Activated CD8-positive, alpha-beta memory T cell treated with anti-CD3 and anti-CD28 coated beads for 48 hours (primary cell): Measurements from ENCODE around the gene YY1AP1.
A peak's percentile ranks its signal among the peaks of the same experiment; 100 is the strongest.
"Not testable (repeated sequence)": the region's sequence is repeated elsewhere in the genome, so short reads cannot be mapped to it uniquely, and the experiment has no call there.

Experiments used
- DNase-seq, 3 experiments: peaks; one replicate each; pipeline ENCODE4 v3.0.0-alpha.2; 2020; ENCODE audit warnings: low read depth in 2 of 3, low spot score in 2 of 3

YY1AP1 gene, protein sequence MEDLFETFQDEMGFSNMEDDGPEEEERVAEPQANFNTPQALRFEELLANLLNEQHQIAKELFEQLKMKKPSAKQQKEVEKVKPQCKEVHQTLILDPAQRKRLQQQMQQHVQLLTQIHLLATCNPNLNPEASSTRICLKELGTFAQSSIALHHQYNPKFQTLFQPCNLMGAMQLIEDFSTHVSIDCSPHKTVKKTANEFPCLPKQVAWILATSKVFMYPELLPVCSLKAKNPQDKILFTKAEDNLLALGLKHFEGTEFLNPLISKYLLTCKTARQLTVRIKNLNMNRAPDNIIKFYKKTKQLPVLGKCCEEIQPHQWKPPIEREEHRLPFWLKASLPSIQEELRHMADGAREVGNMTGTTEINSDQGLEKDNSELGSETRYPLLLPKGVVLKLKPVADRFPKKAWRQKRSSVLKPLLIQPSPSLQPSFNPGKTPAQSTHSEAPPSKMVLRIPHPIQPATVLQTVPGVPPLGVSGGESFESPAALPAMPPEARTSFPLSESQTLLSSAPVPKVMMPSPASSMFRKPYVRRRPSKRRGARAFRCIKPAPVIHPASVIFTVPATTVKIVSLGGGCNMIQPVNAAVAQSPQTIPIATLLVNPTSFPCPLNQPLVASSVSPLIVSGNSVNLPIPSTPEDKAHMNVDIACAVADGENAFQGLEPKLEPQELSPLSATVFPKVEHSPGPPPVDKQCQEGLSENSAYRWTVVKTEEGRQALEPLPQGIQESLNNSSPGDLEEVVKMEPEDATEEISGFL

DNA sequence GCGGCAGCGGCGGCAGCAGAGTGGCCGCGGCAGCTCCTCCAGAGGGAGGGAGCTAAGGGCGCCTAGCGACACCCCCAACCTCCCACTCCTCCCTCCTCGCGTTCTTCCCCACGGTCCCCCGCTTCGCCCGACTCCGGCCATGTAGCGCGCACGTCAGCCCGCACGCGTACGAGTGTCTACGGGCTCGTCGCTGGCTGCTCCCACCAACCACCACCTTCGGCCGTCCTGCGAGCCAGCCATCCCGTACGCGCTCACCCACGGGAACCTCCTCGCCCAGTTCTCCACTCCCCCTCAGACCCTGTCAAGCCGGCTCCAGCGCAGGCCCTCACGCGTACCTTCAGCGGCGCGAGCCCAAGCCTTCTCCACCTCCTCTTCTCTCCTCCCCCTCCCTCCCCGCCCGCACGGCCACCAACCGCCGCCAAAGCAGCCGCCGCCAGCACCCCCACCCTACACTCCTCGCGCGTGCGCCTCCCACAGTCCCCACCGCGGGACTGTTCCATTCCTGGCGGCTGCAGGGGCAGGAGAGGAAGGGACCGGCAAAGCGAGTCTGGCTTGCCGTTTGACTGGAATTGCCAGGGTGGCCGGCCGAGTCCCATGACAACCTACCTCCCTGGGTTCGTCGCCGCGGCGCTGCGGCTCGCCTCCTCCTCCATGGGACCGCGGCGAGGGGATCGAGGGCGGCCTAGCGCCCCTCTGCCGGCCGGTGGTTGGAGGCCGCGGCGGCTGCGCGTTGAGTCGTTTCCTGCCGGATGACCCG lies at the start of gene YY1AP1:
TSS of gene YY1AP1 (minus strand) at position 451 of the 757 bp plus-strand sequence. CDS start 8,338 bp downstream, outside the sequence.
- DNase-seq: peak; percentile 82 to 93 (median 84)

DNA sequence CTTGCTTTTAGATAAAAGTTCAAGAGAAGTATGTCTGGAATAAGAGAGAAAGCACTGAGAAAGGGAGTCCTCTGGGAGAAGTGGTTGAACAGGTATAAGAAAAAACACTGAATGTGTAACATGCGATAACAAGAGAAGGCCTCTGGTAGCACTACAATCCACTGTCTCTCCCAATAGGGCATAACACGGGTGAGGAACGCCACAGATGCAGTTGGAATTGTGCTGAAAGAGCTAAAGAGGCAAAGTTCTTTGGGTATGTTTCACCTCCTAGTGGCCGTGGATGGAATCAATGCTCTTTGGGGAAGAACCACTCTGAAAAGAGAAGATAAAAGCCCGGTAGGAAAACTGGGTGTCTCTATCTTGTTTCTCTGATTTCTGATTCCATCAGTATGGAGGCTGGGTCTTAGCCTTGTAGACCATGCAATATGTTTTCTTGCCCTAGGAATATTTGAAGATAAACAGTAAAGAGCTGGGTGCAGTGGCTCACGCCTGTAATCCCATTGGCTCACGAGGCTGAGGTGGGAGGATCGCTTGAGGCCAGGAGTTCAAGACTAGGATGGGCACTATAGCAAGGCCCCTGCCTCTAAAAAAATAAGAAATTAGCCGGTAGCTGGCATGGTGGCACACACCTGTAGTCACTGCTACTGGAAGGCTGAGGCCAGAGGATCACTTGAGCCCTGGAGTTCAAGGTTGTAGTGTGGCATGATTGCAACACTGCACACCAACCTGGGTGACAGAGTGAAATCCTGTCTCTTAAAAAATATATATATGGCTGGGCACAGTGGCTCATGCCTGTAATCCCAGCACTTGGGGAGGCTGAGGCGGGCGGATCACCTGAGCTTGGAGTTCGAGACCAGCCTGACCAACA lies 40.7 kb upstream of the YY1AP1 start:
- DNase-seq: no peak

DNA sequence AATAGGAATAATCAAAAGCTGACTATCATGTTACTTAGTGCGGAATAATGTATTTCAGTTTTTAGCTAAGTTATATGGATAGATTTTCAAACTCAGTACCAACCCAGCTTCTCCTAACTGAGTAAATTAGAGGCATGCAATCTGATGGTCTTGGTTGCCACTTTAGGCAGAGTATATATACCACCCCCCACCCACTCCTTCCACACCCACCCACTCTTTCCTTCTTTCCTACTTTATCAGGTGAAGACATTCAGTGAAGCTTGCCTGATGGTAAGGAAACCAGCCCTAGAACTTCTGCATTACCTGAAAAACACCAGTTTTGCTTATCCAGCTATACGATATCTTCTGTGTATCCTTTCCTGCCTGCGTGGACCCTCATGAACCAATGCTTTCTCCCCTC lies 36.6 kb upstream of the YY1AP1 start:
- DNase-seq: no peak

DNA sequence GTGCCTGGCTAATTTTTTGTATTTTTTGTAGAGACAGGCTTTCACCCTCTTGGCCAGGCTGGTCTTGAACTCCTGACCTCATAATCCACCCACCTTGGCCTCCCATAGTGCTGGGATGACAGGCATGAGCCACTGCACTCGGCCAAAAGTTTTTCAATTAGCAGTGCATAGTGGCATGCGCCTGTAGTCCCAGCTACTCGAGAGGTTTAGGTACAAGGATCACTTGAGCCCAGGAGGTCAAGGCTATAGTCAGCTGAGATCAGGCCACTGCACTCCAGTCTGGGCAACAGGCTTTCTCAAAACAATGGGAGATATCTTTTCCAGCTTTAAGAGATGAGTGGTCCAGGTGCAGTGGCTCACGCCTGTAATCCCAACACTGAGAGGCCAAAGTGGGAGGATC lies 31.1 kb upstream of the YY1AP1 start:
- DNase-seq: no peak

DNA sequence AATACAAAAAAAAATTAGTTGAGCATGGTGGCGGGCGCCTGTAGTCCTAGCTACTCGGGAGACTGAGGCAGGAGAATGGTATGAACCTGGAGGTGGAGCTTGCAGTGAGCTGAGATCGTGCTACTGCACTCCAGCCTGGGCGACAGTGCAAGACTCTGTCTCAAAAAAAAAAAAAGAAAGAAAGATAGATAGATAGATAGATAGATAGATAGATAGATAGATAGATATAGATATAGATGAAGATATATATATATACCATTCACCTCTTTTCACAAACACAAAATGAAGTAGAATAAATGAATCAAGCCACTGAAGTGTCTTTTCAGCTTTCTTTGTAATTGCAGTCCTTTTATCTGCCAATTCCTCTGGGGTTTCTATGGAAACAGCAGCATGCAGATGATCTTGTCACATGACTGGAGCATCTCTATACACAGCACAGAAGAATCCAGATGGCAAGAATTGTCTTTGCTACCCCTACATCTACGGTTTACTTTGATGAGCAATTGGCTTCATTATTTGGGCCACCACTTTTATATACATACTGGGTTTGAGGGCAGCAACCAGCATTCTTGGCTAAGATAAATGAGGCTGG lies 30.0 kb upstream of the YY1AP1 start:
- not testable (repeated sequence) for DNase-seq

DNA sequence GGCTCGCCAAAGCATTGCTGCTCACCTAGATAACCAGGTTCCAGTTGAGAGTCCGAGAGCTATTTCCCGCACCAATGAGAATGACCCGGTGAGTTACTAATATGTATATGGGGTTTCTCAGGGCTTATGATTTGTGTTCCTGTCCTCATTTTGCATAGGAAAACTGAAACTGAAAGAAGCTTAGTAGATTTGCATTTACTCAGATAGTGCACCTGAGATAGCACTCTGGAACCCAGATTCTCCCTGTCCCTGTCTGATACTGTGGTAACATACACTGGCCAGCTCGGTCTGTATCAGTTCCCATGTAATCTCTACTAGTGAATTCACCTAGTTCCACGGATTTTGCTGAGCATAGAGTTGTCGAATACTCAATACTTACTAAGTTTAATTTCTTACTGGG lies 28.5 kb upstream of the YY1AP1 start:
- DNase-seq: no peak

DNA sequence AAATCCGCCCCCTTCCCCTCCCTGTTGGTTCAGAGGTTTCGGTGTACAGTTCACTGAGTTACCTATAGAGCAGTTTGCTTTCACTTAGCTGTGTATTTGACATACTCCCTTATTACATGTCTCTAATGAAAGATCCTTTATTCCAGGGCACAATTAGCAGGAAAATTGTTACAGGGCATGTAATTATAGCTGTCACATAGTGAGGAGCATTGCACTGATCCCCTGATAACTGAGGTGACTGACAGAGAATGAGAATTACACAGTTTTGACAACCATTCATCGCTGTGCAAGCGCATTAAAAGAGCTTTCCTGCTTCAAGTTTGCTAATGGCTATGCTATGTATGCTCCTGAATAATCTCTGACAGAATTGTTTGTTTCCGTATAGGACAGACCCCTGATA lies 27.2 kb upstream of the YY1AP1 start:
- no peak for DNase-seq

DNA sequence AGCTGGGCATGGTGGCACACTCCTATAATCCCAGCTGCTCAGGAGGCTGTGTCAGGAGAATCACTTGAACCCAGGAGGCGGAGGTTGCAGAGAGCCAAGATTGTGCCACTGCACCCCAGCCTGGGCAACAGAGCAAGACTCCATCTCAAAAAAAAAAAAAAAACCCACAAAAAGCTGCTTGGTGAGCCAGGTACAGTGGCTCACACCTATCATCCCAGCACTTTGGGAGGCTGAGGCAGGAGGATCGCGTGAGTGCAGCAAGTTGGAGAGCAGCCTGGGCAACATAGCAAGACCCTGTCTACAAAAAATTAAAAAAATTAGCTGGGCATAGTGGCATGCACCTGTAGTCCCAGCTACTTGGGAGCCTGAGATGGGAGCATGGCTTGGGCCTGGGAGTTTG lies 26.5 kb upstream of the YY1AP1 start:
- not testable (repeated sequence) for DNase-seq

DNA sequence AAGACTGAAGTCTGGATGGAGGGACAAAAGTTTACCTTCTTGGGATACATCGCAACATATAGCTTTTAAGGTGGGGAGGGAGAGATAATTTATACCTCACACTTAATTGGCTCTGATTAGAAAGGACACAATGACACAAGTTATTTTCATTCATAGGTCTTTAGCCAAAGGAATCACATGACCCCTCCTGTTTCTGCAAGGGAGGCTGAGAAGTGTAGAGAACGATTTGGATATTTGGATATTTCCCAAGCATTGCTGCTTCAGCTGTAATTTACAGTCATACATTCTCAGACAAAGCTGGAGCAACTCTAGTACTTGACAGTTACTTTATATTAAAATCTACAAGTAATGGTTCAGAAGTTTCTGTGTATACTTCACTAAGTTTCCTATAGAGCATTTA lies 24.5 kb upstream of the YY1AP1 start:
- no peak for DNase-seq

DNA sequence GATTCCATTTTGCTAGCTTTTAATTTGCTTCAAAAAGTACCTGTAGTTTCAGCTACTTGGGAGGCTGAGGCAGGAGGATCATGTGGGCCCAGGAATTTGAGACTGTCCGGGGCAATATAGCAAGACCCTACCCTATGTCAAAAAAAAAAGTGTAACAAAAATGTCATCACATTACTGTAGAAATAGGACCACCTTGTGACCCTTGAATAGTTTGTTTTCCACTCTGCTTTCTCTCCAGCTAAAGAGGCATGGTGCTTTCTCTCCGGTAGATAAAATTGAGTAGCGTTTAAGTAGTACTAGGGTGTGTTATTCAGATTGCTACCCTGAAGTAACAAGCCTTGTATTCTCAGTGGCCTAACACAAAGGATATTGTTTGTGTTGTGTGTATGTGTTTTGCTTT lies 24.1 kb upstream of the YY1AP1 start:
- DNase-seq: not testable (repeated sequence)

DNA sequence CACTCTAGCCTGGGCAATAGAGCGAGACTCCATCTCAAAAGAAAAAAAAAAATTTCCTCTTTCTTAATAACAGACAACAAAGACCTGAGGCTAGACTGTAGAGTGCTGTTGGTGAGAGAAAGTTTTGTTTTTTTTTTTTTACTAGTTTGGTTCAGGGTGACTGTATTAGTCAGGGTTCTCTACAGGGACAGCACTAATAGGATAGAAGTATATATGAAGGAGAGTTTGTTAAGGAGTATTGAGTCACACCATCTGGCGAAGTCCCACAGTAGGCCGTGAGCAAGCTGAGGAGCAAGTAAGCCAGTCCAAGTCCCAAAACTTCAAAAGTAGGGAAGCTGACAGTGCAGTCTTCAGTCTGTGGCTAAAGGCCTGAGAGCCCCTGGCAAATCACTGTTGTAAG lies 22.9 kb upstream of the YY1AP1 start:
- DNase-seq: not testable (repeated sequence)

DNA sequence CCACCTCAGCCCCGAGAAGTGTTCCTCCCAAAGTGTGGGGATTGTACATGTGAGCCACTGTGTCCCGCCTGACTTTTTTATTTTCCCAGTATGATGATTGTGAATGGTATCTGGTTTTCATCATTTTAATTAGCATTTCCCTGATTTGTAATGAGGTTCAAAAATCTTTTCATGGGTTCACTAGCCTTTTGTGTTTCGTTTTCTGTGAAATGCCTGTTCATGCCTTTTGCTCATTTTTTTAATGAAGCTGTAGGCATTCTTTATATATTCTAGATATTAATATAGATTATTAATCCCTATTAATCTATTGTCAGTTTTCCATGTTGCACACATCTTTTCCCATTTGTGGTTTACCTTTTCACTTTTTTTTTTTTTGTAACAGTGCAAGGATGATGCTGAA lies 20.8 kb upstream of the YY1AP1 start:
- DNase-seq: no peak

DNA sequence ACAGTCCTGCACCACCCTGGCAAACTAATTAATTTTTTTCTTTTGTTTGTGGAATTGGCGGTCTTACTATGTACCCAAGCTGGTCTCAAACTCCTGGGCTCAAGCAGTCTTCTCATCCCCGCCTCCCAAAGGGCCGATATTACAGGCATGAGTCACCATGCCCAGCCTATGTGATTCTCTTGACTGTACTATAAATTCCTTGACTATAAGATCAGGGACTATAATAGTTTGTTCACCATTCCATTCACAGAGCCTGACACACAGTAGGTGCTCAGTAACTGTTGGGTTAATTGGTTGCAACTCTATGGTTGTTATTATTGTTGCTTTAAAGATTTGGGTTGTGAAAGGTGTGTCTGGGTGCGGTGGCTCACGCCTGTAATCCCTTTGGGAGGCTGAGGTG lies 17.6 kb upstream of the YY1AP1 start:
- DNase-seq: no peak

DNA sequence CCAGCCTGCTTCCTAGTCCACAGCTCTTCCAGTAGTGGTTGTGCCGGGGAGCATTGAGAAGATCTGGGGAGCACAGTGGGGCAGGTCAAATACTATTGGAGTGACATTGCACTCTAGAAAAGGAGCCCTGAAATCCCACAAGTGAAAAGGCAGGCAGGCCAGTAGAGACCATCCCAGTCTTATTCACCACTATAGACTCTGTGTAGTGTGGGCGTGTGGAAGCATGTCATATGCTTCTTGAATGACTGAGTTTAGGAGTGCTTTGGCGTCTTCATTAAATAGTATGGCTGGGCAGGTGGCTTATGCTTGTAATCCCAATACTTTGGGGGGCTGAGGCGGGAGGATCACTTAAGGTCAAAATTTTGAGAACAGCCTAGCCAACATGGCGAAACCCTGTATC lies 15.8 kb upstream of the YY1AP1 start:
- not testable (repeated sequence) for DNase-seq

DNA sequence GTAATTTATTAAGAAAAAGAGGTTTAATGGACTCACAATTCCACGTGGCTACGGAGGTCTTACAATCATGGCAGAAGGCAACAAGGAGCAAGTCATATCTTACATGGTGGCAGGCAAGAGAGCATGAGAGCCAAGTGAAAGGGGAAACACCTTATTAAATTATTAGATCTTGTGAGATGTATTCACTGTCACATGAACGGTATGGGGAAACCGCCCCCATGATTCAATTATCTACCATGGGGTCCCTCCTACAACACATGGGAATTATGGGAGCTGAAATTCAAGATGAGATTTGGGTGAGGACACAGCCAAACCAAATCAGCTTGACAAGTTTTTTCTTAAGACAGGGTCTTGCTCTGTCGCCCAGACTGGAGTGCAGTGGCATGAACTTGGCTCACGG lies 14.6 kb upstream of the YY1AP1 start:
- DNase-seq: no peak

DNA sequence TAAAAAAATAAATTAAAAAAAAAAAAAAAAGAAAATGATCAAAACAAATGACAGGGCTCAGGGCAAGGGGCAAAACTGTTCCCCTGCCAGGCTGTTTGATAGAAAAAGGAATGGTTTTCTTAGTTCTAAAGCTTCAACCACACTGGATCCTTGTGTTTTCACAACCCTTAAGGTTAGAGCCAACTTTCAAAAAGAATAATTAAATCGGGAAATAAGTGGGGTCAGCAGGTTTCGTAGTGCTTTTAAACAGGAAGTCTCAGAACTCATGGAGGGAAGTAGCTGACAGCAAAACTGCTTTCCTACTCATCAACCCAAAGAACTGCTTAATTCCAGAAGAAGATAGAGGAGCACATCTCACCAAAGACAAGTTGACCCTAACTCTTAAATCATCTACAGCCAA lies 13.1 kb upstream of the YY1AP1 start:
- DNase-seq: not testable (repeated sequence)

DNA sequence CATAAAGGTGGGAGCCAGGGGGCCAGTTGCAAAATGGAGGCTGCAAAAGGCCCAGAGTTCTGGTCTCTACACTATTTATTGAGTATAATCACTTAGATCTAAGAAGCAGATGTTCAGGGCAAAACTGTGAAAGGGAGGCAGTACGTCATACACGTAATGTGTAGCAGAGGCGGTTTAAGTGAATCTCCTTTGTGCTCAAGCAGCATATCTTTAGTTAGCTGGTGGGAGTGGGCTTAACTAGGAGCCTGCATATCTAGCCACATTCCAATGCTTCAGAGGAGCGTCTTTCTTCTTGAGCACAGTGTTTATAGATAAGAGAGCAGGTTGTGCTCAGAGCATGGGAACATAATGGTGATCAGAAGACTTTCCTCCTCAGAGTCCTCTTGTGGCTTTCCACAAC lies 10.5 kb upstream of the YY1AP1 start:
- not testable (repeated sequence) for DNase-seq

DNA sequence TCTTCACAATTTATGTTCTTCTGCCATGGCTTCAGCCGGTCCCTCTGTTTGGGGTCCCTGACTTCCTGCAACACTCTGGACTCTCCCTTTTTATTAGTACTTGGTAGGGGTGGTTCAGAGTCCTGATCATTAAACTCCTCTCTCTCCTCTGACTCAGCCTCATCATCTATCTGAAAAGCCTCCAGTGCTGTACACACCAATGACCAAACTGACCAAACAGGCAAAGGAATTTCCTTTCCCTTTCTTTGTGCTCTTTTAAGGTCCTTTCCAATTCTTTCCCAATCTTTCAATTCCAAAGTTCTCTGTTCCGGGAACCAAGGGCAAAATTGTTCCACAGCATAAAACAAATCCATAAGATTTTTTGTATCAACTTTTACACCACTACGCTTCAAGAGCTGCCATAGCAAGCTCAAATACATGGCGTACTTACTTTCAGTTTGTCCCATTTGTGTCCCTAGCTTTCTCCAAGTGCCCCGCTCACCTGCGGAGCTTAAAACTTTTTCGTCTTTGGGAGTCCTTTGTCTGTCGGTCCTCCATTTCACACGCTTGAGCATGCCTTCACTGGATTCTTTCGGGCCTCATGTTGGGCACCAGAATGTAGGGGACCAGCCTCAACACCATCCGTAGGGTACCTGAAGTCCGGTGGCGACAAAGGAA lies 9.9 kb upstream of the YY1AP1 start:
- no peak for DNase-seq

DNA sequence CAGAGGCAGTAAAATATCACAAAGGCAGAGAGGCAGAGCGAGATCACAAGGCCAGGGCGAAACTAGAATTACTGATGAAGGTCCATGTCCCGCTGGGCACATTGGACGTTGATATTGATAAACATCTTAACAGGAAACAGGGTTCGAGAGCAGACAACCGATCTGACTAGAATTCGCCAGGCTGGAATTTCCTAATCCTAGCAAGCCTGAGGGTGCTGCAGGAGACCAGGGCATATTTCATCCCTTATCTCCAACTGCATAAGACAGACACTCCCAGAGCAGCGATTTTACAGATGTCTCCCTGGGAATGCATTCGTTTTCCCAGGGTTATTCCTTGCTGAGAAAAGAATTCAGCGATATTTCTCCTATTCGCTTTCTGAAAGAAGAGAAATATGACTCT lies 9.0 kb upstream of the YY1AP1 start:
- DNase-seq: not testable (repeated sequence)

DNA sequence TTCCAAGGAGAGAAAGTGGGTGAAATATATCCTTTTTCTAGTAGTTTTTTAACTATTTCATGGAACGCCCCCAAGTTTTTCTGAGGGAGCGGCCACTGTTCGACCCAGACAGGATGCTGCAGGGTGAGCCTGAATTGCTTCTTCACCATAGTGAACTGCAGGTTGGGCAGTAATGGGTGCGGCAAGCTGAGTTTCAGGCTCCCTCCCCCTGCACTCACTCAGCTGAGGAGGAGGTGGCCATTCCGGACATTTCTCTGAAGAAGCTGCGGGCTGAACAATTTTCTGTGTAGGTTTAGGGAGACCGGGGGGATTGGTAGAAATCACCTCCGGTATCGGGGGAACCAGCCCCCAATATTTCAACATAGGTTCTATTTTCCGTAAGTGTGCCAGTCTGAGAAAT lies 8.5 kb upstream of the YY1AP1 start:
- no peak for DNase-seq
